ENCODE results near the gene CA10. TPM values are rescaled to one million over a fixed set of nuclear protein-coding genes. Genes with fewer than 3 reads are reported as not detected.

Gene CA10
- total and polyA plus RNA-seq, 2 of the 4 experiments (the other 2 are of a cell fraction) = not detected

DNA sequence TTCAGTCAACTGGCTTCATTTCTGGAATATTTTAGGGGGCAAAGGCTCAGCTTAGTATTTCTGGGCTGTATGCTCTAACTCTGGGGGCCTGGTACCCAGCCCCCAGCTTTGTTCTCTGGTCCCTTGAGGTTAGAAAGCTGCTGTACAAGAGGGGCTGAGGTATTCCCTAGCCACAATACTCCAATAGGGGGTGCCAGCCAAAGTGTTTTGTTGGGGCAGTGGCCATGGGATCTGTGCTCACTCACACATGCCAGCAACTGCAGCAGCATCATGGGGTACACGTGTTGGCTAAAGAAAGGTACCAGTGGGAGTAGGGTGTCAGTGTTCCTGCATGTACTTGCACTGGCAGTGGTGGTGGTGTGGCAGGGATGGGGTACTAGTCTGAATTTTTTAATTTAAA lies 257.3 kb downstream of the CA10 start:
- CTCF ChIA-PET = no interaction called here
- TF ChIP-seq CHD1 (IDR thresholded peaks at IDR 0.05; ENCODE audit: low read depth, low read length) (no peak), BHLHE40 (IDR thresholded peaks at IDR 0.05; ENCODE audit: low read depth, low read length) (no peak), MXI1 (IDR thresholded peaks at IDR 0.05; ENCODE audit: borderline replicate concordance, low read depth, low read length) (no peak), NFE2L2 (IDR thresholded peaks at IDR 0.05; ENCODE audit: low read depth, low read length) (no peak), FOS (IDR thresholded peaks at IDR 0.05; ENCODE audit: low read depth, low read length) (no peak)
- TF ChIP-seq, protein P1, sequence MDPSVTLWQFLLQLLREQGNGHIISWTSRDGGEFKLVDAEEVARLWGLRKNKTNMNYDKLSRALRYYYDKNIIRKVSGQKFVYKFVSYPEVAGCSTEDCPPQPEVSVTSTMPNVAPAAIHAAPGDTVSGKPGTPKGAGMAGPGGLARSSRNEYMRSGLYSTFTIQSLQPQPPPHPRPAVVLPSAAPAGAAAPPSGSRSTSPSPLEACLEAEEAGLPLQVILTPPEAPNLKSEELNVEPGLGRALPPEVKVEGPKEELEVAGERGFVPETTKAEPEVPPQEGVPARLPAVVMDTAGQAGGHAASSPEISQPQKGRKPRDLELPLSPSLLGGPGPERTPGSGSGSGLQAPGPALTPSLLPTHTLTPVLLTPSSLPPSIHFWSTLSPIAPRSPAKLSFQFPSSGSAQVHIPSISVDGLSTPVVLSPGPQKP (IDR thresholded peaks at IDR 0.05; ENCODE audit: borderline replicate concordance, low read depth, low read length) = no peak
- dilution Hi-C loops (cut with HindIII; ENCODE audit: low sequenced_read_pairs, unreplicated experiment) = no loop called here
- Histone ChIP-seq H3K27me3 (ENCODE audit: control insufficient read depth, insufficient read depth, low read length) (no peaks in the 10 kb centered on the region), H3K79me1 (ENCODE audit: low read depth in 1 of 2, low read length in 2 of 2) (no peaks in the 10 kb centered on the region), H3K9me1 (ENCODE audit: insufficient read depth, low read length) (no peaks in the 10 kb centered on the region), H2AFZ (replicated peaks; ENCODE audit: low read length, poor library complexity) (no peak overlapping the region), H4K8ac (ENCODE audit: low read depth in 2 of 2, low read length in 2 of 2) (no peak overlapping the region), H3K36me3 (ENCODE audit: control insufficient read depth, insufficient read depth, low read length) (no peaks in the 10 kb centered on the region), H2BK5ac (ENCODE audit: low read depth, low read length, poor library complexity, severe bottlenecking) (no peak overlapping the region), H3K4me1 (ENCODE audit: control insufficient read depth, insufficient read depth, low read length) (no peaks in the 10 kb centered on the region), H3K9me3 (ENCODE audit: control insufficient read depth, insufficient read depth, low read length) (peaks cover 5% of the 10 kb centered on the region; the same call in 1 of the 2 replicates), H2AK5ac (ENCODE audit: low read depth, low read length) (no peak overlapping the region), H2BK120ac (ENCODE audit: low read depth, low read length) (no peak overlapping the region), H3K9ac (ENCODE audit: low read depth, low read length) (no peak overlapping the region), H4K5ac (ENCODE audit: low read depth, low read length) (no peak overlapping the region), H2AK9ac (replicated peaks; ENCODE audit: low read depth, low read length, poor library complexity) (no peak overlapping the region), H3K4me2 (ENCODE audit: low read depth, low read length) (no peak overlapping the region), H3K18ac (ENCODE audit: low read depth, low read length) (no peak overlapping the region), H3K27ac (ENCODE audit: insufficient read depth, low read length) (no peak overlapping the region), H2BK20ac (ENCODE audit: low read depth, low read length) (no peak overlapping the region), H4K91ac (ENCODE audit: insufficient read depth, low read depth, low read length) (no peak overlapping the region), H3K4ac (ENCODE audit: low read depth, low read length) (no peak overlapping the region), H3K4me3 (ENCODE audit: insufficient read depth, low read depth, low read length) (no peak overlapping the region), H2BK15ac (ENCODE audit: low read depth, low read length) (no peak overlapping the region), H3K14ac (replicated peaks; ENCODE audit: low read depth, low read length) (no peak overlapping the region), H3K56ac (ENCODE audit: extremely low read depth, insufficient read depth, low read length) (no peak overlapping the region), H4K20me1 (ENCODE audit: insufficient read depth, low read length) (no peaks in the 10 kb centered on the region), H3K23ac (ENCODE audit: low read depth, low read length) (no peak overlapping the region)
- no peak for DNase-seq
- no CpG with 5 or more reads among the region's 1 CpG for WGBS, 2 experiments (ENCODE audit: extremely low coverage in 2 of 2, insufficient read length in 1 of 2)
- POLR2A ChIA-PET (ENCODE audit: unreplicated experiment) = no interaction called here
- no peak for ATAC-seq (ENCODE audit: low read depth)
- no TSS peak for BruUV-seq (replicated peaks)
- intact Hi-C loops (cut with micrococcal nuclease) = no loop called here
- in situ Hi-C loops (cut with MboI; ENCODE audit: low sequenced_read_pairs) = no loop called here
